ENCODE data around the gene HMX1. TPM values are rescaled to one million over a fixed set of nuclear protein-coding genes. Genes with fewer than 3 reads are reported as not detected.

Gene HMX1
- 45.4 and 69.0 TPM in 2 replicates for polyA plus RNA-seq (2014; cell fraction: cytosol; rRNA removed)
- polyA plus RNA-seq (2014; cell fraction: nucleus; rRNA removed): 50.6 and 62.3 TPM in 2 replicates

DNA sequence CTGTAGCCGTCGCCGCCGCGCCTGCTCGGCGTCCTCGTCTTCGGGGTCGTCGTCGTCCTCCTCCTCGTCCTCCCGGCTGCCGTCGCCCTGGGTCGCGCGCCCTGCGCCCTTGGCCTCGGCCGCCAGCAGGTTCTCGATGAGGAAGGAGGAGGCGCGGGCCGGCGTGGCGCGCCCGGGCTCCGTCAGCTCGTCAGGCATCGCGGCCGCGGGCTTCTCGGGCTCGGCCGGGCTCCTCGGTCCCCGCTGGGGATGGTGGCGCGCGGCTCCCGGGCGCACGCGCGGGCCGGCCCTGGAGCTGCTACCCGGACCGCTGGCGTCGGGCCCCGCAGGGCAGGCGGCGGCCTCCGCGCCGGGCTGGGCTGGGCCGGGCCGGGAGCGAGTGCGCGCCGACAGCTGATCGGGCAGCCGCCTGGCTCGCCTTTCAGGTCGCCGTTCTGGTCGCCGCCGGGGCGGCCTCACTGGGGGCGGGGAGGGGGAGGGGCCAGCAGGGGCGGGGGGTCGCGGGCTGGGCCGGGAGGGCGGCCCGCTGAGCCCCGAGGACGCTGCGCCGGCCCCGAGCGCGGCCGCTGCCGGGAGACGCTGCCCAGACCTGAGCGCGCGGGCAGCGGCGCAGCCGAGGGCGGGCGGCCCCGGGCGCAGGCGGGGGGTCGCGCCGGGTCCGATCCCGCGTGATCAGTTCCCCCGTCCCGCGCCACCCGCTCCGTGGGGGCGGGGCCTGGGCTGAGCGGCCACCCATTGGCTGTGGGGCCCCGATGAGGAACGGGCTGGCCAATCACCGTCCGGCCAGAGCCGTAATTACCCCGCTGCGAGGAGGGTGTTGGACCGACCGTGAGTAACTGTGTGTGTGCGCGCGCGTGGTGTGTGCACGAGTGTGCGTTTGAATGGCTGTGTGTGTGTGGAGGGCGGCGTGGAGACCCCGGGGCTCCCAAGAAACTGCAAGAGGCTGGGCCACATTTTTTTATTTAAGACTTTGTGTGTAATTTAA lies at the start of gene HMX1:
Gene HMX1, minus strand, starts transcription at position 423 of the 985 bp plus-strand sequence. Its CDS starts 225 bp downstream, at position 198.
- peak; percentile 88 for DNase-seq (ENCODE audit: low spot score)

GRCh38 chr4:8920969-8921368 lies 49.3 kb upstream of the HMX1 start:
- DNase-seq (ENCODE audit: low spot score): no peak

DNA sequence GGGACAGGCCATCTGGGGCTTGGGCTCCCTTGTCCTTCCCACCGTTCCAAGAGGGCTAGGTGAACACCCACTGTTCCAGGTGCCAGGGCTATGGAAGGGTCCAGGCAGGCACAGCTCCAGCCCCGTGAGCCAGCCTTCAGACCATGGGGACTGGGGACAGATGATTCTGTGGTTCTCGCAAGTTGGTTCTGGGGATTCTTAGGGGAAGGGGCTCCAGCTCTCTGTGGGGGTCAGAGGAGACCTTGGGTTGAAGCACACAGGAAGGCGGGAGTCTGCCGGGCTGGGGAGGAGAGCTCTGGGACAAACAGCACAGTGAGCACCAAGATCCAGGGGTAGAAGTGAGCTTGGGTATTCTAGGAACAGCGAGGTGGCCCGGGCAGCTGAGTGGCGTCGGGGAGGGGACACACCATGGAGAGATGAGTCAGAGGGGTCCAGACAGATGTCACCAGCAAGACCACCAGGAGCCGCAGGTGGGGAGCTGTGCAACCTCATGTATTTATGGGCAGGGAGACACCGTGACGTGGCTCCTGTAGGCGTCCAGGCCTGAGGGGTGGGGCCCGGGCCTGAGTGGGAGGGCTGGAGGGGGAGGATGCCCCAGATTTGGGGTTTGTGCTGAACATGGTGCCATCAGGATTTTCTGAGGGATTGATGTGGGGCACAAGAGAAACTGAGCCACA lies 48.8 kb upstream of the HMX1 start:
- no peak for DNase-seq (ENCODE audit: low spot score)

GRCh38 chr4:8919651-8920288 lies 48.1 kb upstream of the HMX1 start:
- DNase-seq (ENCODE audit: low spot score): no peak

DNA sequence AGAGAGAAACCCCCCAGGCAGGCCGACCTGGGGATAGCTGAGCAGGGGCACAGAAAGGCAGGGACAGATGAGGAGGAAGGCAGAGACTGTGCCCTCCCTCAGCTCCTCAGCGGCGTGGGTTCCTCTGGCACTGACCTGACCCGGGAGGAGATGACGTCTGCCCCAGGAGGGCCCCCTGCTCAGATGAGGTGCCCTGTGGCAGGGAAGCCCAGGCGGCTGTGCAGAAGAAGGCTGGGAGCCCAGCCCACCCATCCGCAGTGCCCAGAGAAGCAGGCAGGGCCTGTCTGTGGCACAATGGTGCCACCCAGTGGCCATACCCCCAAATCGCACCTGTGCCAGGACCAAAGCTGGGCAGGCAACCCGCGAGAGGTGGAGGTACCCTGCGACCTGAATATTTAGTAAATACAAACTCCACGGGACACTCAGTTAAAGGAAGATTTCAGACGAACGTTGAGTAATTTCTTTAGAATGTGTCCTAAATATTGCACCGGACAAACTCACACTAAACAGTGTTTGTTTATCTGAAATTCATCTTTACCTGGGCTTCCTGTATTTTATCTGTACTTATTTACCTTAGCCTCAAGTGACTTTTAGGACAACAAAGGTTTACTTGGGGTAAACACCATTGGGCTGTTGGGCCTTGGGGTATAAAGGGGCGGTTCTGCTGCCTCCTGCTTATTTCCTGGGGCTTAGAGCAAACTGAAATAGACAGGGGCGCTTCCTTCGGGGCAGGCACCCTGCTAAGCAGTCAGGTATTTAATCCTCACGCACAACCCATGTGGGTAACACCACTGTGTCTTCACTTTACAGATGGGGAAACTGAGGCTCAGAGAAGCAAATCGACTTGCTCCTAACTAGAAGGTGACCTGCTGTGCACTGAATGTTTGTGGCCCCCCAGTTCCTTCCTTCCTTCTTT lies 46.5 kb upstream of the HMX1 start:
- peak; percentile 50 for DNase-seq (ENCODE audit: low spot score)

- no peak for DNase-seq (ENCODE audit: low spot score)
Observed at GRCh38 chr4:8917321-8917811, 45.7 kb upstream of the HMX1 start.

GRCh38 chr4:8916906-8917305 lies 45.3 kb upstream of the HMX1 start:
- no peak for DNase-seq (ENCODE audit: low spot score)

DNA sequence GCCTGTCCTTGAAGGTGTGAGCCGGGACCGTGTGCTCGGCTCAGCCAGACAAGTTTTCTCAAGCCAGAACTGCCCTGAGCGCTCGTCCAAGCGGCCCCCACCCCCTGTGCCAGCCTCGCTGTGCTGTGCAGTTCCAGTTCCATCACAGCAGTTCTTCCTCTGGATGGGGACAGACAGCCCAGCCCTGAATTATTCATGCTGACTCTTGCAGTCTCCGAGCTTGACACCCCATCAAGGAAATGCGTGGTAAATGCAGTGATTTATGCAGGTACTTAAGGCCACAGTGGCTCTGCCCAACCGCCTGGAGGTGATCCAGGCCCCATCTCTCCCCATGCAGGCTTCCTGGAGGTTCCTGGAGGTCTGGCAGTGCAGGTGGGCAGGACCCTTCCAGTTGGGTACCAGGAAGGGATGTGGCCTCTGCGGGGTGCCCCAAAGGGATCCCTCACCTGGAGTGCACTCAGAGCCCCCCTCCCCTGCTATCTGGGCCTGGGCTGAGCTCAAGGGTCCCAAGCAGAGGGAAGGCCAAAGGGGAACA lies 44.8 kb upstream of the HMX1 start:
- DNase-seq (ENCODE audit: low spot score): no peak

GRCh38 chr4:8915201-8916200 lies 43.9 kb upstream of the HMX1 start:
- DNase-seq (ENCODE audit: low spot score): no peak

DNA sequence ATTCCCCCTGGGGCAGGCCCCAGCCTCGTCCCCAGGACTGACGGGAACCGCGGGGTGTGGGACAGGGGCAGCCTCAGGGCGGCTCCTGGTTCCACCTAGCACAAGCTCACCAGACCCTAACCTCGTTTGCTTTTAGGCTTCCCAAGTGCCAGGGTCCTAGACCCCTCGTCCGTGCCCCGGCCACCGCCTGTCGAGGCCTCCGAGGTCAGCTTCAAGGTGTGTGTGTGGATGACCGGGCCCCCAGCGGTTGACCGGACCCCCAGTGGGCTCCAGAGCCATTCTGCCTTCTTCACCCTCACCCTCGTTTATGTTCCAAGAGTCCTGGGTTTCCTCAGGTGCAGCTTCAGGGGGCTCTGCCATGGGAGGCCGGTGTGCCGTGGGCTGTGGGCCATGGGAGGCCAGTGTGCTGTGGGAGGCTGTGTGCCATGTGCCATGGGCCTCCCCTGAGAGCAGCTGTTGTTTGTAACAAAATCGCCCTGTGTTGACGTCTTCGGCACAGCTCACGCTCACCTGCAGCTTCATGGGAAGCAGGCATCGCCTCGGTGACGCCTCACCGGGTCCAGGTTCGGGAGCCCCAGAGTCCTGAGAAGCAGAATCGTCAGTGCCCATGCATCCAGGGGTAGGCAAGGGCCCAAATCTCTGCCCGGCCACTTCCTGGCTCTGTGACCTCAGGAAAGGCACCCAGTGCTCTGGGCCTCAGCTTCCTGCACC lies 43.0 kb upstream of the HMX1 start:
- DNase-seq (ENCODE audit: low spot score): no peak

- DNase-seq (ENCODE audit: low spot score): no peak
Observed at GRCh38 chr4:8913858-8914460, 42.3 kb upstream of the HMX1 start.

DNA sequence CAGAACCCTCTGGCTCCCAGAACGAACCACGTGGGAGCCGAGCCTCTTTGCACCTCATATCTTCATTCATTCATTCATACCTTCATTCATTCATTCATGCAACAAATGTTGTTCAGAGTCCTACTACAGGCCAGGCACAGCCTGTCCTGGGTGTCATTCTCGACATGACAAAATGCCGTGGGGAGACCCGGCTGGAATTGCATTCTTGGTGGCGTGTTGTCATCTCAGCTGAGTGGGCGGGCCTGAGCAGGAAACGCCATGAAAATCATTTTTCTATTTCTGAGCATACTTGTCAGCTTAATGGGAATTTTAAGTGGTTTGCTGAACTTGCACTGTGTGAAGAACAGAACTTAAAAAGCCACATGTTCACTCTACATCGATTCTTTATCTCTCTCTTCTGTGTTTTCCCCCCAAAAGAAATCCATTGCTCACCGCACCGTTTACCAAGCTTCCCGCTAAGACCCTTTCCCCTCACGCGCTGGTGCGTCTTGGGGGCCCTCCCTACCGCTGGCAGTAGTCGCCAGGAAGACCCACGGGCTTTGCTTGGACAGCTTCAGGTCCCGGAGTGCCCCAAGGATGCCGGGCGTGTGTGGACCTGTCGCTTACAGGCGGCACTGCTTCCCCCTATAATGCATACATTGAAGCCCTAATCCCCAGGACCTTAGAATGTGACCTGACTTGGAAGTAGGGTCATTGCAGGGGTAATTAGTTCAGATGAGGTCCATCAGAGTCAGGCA lies 41.6 kb upstream of the HMX1 start:
- no peak for DNase-seq (ENCODE audit: low spot score)

- DNase-seq (ENCODE audit: low spot score): no peak
Observed at GRCh38 chr4:8912506-8912905, 40.9 kb upstream of the HMX1 start.

DNA sequence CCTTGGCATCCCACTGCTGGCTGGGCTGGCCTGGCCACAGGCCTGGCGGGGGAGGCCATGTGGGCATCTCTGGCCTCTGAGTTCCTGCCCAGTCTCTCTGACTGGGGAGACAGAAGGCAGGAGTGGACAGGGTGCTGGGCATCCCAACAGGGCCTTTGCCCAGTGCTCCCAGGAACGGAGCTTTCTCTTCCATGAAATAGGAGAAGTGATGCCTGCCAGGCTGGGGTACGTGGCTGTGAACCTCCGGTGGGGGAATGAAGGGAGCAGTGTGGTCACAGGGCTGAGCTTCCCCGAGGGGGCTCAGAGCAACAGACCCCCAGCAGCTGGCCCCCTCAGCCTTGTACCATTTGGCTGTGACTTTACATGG lies 40.4 kb upstream of the HMX1 start:
- DNase-seq (ENCODE audit: low spot score): no peak

DNA sequence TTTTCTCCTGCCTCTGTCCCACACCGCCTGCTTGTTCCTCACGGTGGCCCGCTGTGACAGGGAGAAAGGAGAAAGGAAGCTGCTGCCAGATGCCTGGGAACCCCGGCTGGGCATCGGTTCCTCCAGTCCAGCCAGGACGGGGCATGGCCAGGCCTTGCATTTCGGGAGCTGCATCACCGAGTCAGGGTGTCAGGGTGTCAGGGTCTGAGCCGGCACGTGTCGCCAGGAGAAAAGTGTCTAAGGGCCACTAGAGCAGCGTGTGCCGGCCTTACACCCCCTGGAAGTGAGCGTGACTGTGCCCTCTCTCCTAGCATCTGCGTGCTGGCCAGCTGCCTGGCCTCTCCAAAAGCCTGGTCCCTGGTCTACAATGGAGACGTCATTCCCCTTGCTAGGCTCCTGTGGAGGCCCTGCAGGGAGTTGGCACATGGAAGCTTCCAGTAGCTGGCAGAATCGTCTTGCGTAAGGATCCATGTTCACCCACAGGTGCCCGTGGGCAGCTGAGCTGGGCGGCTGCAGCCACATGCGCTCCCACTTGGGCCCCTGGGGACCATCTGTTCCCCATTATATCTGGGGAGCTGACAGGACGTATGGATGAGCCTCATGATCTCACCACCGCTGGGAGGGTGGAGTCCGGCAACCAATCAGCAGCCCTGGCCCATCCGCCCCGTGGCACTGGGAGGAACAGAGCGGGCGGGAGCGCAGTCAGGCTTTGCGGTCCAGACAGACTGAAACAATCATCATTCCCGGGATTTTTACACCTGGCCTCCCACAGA lies 39.9 kb upstream of the HMX1 start:
- DNase-seq (ENCODE audit: low spot score): no peak

DNA sequence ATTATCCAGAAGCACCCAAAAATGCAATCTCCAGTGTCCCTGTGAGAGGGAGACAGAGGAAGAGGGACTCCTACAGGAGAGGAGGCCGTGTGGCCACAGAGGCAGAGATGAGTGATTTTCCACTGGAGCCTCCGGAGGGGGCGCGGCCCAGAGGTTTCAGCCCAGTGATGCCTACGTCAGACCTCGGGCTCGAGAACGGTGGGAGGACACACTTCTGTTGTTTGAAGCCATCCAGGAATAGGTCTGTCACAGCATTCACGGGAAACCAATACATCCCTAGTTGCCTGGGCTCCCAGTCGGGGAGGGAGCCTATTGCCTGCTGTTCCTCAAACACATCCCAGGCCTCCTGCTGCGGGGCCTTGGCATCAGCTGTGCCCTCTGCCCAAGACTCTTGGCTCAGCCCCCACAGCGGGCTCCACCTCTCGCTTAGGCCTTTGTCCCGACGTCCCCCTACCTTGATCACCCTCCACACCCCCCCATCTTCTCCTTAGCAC lies 39.2 kb upstream of the HMX1 start:
- no peak for DNase-seq (ENCODE audit: low spot score)

Data from SK-N-DZ (cell line).